GM19240 (cell line): ENCODE results near the gene NCCRP1.

Experiments used
- DNase-seq: peaks from one replicate; pipeline ENCODE4 v3.0.0; 2011; ENCODE audit warnings: low spot score; ENCODE audit not compliant: insufficient read length

Gene NCCRP1

GRCh38 chr19:39179754-39180153 is 17.0 kb upstream of the NCCRP1 start:
- no peak for DNase-seq

DNA sequence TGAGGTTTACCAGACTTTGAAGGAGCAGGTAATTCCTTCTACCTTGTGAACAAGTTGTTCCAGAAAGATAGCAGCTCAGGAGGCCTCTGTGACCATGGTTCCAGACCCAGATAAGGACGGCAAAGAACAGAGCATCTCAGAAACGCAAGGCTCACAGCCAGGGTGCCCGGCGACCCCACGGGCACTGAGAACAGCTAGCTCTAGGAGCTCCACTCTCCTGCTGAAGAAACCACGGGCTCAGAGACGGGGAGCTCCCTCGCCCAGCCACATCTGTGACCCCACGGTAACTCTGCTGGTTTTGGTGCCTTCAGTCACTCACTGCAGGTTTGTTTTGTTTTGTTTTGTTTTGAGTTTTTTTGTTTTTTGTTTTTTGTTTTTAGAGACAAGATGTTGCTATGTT is 16.0 kb upstream of the NCCRP1 start:
- no peak for DNase-seq

DNA sequence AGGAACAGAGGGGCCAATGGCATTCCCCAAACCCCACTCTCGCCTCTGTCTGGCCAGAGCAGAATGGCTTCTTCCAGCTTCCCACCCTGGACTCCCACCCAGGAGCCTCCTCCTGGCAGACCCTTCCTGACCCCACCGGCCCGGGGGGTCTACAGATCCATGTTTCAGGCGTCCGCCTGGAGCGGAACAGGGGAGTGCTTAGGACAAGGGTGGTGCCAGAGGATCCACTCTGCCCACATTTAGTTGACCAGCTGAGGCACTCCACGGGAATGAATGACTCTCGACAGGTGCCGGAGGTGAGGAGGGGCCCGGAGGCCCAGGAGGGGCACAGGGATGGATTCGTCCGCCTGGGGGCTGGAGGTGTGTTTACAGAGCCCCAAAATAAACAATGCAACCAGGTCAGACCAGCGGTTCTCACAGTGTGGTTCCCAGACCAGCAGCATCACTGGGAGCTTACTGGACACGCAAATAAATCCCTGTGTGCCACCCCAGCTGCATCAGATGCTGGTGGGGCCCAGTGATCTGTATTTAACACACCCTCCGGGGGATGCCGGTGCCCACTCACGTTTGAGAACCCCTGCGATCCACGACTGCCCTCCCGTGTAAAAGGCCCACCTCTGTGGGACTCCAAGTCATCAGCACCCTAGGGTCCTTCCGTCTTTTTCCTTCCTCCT is 15.1 kb upstream of the NCCRP1 start:
- DNase-seq, result no peak

GRCh38 chr19:39182174-39182505 is 14.6 kb upstream of the NCCRP1 start:
- DNase-seq, result no peak

DNA sequence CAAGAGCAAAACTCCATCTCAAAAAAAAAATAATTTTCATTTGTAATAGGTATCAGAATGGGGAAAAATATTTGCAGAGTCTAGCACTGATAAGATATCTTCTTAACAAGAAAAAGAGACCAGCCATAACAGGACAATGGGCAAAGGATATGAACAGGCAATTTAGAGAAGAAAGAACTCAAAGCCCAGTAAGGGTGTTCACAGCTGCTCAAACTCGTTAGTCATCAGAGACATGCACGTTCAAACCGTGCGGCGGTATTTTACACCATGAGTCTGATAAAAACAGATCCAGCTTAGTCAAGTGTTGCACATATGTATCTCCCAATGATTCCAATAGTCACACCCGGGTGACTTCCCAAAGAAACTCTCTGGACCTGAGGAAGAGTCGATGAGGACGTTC is 13.7 kb upstream of the NCCRP1 start:
- no peak for DNase-seq

DNA sequence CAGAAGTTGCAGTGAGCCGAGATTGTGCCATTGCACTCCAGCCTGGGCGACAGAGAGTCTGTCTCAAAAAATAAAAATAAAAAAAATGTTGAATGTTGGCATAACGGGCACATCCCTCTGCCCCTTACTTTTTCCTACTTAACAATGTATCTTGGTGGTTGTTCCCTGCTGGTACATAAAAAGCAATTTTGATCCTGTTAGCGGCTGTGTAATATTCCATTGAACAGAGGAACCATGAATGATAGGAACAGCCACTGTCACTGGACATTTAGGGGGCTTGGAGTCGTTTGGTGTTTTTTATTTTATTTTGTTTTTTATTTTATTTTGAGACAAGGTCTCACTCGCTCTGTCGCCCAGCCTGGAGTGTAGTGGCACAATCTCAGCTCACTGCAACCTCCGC is 10.4 kb upstream of the NCCRP1 start:
- DNase-seq, result no peak

GRCh38 chr19:39187552-39187943 is 9.2 kb upstream of the NCCRP1 start:
- no peak for DNase-seq

- DNase-seq, result no peak
These were observed 7.8 kb upstream of the NCCRP1 start for GRCh38 chr19:39188960-39189359.

DNA sequence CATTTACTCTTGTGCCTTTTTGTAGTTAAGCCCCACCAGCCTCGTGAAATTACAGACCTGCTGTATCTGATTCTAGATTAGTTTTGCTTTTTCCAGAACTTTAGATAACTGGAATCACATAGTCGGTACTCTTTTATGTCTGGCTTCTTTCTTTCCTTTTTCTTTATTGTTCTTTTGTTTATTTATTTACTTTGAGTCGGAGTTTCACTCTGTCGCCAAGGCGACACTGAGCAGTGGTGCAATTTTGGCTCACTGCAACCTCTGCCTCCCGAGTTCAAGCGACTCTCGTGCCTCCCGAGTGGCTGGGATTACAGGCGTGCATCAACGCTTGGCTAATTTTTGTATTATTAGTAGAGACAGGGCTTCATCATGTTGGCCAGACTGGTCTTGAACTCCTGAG is 6.0 kb upstream of the NCCRP1 start:
- DNase-seq, result no peak

- no peak for DNase-seq
These were observed 3.9 kb upstream of the NCCRP1 start for GRCh38 chr19:39192846-39193245.

- DNase-seq, result no peak
These were observed 3.0 kb upstream of the NCCRP1 start for GRCh38 chr19:39193803-39194202.

GRCh38 chr19:39194832-39195542 is 1.8 kb upstream of the NCCRP1 start:
- DNase-seq, result no peak

GRCh38 chr19:39195755-39196154 is 1.0 kb upstream of the NCCRP1 start:
- no peak for DNase-seq

DNA sequence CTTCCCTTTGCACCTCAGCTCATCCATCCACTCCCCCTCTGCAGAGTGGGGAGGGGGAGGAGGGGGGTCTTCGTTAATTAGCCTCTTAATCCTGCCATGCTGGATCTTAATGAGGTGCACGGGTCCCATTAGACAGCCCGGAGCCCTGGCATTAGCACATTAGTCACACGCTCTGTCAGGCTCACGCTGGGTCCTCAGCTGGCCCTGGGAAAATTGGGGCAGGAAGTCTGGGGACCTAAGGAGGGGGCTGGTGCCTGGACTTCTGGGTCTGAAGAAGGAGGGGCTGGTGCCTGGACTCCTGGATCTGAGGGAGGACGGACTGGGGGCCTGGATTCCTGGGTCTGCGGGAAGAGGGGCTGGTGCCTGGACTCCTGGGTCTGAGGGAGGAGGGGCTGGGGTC is 444 bp upstream of the NCCRP1 start:
- DNase-seq, result no peak

GRCh38 chr19:39197808-39198207 is 1.0 kb downstream of the NCCRP1 start:
- DNase-seq, result no peak

- DNase-seq, result no peak
These were observed 2.3 kb downstream of the NCCRP1 start for GRCh38 chr19:39199025-39199424.

- DNase-seq, result no peak
These were observed 3.5 kb downstream of the NCCRP1 start for GRCh38 chr19:39200066-39200802.

- DNase-seq, result no peak
These were observed 4.0 kb downstream of the NCCRP1 start for GRCh38 chr19:39200803-39201115.

DNA sequence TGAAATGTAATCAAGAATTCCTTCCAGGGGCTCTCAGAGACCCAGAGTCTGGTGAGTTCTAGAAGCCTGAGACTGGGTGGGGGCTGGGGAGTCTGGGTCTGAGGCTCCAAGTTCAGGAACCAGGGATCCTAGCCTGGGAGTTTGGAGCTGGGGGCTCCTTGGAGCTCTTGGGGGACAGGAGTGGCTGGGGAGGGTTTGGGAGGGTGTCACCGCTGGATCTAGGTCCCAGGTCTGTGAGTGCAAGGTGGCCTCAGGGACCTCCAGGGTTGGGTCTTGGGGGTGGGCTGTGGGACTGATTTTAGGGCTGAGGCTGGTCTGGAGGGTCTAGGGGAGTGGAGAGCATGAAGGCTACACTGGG is 6.2 kb downstream of the NCCRP1 start:
- no peak for DNase-seq

- DNase-seq, result no peak
These were observed 6.9 kb downstream of the NCCRP1 start, which contains the start of gene SYCN for GRCh38 chr19:39203372-39204341. TSS of gene SYCN (minus strand) at chr19:39204263. CDS start at chr19:39204254, 9 bp downstream.

GRCh38 chr19:39205449-39205764 is 8.6 kb downstream of the NCCRP1 start:
- no peak for DNase-seq

DNA sequence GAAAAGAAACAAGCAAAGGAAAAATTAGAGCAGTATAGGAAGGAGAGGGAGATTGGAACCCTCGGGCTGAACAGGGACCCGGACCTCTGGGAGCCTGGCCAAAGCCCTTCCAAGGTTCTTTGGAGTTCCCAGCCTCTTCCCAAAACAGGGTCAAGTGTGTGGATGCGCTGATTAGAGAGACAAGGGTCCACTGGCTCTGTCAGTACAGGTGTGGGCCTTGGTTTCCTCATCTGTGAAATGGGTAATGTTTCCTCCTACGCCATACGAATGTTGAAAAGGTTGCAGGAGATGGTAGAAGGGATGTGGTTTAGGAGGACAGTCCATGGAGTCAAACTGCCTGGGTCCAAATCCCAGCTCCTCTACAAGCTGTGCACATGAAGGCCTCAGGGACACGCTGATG is 9.4 kb downstream of the NCCRP1 start:
- DNase-seq, result no peak
